Activated CD8-positive, alpha-beta memory T cell treated with anti-CD3 and anti-CD28 coated beads, Interleukin-2, amount 50 U/mL, for 48 hours (primary cell): ENCODE measurements around the gene ARMH3.
"Not testable (repeated sequence)": the region's sequence is repeated elsewhere in the genome, so short reads cannot be mapped to it uniquely, and the experiment has no call there.

Source experiments
- DNase-seq: peaks from one replicate; pipeline ENCODE4 v3.0.0-alpha.2; 2020

ARMH3 gene, protein sequence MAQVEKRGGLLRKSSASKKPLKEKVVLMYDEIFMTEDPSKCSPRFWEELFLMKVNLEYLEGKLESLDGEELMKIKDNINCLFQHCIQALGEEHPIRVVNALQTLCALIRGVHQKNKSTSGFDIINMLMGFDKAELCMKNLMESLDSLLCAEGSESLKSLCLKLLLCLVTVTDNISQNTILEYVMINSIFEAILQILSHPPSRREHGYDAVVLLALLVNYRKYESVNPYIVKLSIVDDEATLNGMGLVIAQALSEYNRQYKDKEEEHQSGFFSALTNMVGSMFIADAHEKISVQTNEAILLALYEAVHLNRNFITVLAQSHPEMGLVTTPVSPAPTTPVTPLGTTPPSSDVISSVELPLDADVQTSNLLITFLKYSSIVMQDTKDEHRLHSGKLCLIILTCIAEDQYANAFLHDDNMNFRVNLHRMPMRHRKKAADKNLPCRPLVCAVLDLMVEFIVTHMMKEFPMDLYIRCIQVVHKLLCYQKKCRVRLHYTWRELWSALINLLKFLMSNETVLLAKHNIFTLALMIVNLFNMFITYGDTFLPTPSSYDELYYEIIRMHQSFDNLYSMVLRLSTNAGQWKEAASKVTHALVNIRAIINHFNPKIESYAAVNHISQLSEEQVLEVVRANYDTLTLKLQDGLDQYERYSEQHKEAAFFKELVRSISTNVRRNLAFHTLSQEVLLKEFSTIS

GRCh38 chr10:102055647-102056419 is at the start of gene ARMH3:
TSS of gene ARMH3 (minus strand) at chr10:102056173. CDS start at chr10:102040114, 16,059 bp downstream.
- DNase-seq = peak; percentile 90

- no peak for DNase-seq
Measured at GRCh38 chr10:102102421-102102820, 46.4 kb upstream of the ARMH3 start.

DNA sequence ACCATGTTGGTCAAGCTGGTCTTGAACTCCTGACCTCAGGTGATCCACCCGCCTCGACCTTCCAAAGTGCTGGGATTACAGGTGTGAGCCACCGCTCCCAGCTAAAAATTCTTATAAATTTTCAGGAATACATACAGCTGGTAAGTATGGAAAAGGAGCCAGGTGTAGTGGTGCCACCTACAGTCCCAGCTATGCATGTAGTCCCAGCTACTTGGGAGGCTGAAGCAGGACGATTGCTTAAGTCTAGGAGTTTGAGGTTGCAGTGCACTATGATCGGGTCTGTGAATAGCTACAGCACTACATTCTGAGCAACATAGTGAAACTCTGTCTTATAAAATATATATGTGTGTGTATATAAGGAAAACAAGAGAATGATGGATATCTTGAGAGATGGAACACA is 45.2 kb upstream of the ARMH3 start:
- DNase-seq = no peak

- DNase-seq = no peak
Measured at GRCh38 chr10:102096449-102096848, 40.5 kb upstream of the ARMH3 start.

- no peak for DNase-seq
Measured at GRCh38 chr10:102090772-102091171, 34.8 kb upstream of the ARMH3 start.

DNA sequence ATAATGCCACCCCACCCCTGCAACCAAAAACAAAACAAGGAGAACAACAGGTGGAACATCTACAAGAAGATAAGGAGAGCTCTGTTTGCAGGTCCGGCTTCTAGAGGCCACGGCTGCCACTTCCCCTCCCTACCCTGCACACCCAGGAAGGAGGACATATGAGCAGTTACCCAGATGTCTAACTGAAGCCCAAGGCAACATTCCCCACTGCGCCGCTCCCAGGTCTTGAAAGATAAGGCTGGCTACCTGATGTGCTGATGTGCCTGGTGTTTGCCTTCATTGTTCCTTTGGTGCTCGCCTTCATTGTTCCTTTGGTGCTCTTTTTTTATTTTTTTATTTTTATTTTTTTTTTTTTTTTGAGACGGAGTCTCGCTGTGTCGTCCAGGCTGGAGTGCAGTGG is 30.2 kb upstream of the ARMH3 start:
- no peak for DNase-seq

DNA sequence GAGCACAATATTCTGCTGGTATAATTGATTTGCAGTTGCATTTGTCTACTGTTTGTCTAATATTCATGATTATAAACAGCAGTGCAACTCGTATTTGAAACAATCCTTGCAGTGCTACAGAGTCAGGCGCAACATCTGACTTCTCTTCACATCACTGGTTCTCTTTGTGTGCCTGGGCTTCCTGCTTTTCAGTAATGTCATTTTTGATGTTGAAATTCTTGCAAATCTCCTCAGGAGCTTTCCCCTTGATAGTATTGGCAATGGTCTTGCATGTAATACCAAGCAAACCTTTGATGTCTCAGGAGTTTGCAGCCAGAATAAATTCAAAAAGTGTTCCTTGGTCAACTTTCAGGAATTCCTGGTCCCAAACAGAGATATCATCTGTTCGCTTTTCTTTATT is 29.4 kb upstream of the ARMH3 start:
- DNase-seq = no peak

GRCh38 chr10:102083541-102083940 is 27.6 kb upstream of the ARMH3 start:
- no peak for DNase-seq

DNA sequence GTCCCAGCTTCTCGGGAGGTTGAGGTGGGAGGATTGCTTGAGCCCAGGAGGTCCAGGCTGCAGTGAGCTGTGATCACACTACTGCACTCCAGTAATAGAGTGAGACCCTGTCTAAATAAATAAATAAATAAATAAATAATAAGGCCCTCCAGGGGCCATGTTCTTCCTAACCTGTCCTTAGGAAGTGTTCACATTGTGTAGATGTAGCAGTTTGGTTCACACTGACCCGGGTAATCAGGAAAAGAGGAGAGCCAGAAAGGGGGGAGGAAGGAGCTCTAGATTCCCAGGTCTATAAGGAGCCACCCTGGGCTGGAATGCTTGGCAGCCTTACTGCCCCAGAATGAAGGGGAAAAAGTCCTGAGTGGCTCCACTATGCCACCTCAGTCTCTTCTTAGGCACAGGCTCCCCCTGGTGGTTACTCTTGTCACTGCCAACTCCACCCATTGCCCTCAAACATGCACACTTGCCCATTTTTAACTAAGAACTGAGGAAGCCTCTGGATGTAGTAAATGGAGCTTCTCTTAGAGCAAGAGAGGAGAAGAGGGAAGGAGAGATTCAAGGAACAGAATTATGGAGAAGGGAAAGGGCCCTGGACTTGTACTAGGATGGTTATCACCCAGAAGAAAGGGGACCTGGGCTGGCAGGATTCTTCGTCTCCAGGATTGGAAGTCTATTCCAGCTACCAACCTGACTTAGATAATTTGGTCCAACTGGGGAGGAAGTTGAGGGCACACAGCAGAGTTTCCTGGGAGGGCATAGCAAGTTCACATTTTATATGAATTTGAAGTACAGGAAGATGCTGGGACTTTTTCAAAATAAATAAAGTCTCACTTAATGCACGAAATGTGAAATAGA is 16.9 kb upstream of the ARMH3 start:
- peak; percentile 89 for DNase-seq

DNA sequence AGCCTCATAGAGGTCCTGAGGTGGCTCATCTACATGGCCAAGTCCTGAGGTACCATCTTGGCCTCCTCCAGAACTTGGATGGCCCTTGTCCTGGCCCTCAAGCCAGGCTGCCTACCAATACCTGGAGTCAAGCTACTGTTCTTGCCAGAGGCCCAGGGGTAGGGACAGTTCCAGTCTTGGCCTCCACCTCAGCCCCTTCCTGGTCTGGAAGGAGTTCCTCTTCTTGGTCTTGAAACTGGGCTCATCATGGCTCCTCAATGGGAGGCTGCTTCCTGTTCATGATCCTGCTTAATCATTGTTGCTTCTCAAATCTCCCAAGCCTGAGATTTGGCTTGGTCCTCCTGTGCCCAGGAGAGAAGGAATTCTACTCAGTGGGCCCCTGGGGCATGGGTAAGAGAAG is 13.1 kb upstream of the ARMH3 start:
- DNase-seq = no peak

- DNase-seq = no peak
Measured at GRCh38 chr10:102068216-102068615, 12.2 kb upstream of the ARMH3 start.

DNA sequence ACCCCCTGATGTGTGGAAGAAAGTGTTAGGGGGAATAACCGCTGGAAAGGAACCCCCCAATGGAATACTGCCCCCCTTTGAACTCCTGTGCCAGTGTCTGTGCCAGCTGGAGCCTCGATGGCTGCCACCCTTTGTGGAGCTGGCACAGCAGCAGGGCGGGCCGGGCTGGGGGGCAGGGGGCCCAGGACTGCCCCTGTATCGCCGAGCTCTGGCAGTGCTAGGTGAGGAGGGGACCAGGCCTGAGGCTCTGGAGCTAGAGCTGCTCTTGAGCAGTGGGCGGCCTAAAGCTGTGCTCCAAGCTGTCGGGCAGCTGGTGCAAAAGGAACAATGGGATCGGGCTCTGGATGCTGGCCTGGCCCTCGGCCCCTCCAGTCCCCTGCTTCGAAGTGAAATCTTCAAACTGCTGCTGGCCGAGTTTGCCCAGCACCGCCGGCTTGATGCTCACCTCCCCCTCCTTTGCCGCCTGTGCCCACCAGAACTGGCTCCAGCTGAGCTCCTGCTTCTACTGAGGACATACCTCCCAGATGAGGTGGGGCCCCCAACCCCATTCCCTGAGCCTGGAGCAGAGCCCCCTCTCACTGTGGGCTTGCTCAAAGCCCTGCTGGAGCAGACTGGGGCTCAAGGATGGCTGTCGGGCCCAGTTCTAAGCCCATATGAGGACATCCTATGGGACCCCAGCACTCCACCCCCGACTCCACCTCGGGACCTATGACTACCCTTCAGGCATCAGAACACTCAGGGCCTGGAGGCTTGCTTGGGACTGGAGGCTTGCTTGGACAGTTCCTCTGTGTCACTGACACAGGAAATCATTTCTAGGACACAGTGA is 11.3 kb upstream of the ARMH3 start:
- DNase-seq = no peak

DNA sequence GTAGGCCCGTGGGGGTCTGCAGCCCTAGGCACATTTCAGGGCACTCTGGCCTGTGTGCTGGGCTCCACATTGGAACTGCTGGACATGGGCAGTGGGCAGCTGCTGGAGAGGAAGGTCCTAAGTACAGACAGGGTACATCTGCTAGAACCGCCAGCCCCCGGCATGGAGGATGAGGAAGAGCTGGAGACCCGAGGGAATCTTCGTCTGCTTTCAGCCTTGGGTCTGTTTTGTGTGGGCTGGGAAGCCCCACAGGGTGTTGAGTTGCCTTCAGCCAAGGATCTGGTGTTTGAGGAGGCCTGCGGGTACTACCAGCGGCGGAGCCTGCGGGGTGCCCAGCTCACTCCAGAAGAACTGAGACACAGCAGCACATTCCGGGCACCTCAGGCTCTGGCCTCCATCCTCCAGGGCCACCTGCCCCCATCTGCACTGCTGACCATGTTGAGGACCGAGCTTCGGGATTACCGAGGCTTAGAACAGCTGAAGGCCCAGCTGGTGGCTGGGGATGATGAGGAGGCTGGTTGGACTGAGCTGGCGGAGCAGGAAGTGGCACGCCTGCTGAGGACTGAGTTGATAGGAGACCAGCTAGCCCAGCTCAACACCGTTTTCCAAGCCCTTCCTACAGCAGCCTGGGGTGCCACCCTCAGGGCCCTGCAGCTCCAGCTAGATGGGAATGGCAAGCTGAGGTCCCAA is 10.6 kb upstream of the ARMH3 start:
- DNase-seq = no peak

DNA sequence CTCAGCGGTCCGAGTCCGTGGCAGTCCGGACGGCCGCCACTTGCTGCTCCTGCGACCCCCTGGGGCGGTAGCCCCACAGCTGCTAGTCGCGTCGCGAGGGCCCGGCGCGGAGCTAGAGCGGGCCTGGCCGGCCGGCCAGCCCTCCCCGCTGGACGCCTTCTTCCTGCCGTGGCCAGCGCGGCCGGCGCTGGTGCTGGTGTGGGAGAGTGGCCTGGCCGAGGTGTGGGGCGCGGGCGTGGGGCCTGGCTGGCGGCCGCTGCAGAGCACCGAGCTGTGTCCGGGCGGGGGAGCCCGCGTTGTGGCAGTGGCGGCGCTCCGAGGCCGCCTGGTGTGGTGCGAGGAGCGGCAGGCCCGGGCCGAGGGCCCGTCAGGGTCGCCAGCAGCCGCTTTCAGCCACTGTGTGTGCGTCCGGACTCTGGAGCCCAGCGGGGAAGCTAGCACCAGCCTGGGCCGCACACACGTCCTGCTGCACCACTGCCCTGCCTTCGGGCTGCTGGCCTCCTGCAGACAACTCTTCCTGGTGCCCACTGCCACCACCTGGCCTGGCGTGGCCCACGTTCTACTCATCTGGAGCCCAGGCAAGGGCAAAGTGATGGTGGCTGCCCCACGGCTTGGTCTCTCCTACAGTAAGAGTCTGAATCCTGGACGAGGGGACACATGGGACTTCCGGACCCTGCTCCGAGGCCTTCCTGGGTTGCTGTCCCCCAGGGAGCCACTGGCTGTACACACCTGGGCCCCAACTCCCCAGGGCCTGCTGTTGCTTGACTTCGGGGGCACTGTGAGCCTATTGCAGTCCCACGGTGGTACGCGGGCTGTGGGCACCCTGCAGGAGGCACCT is 9.8 kb upstream of the ARMH3 start:
- peak; percentile 65 for DNase-seq

DNA sequence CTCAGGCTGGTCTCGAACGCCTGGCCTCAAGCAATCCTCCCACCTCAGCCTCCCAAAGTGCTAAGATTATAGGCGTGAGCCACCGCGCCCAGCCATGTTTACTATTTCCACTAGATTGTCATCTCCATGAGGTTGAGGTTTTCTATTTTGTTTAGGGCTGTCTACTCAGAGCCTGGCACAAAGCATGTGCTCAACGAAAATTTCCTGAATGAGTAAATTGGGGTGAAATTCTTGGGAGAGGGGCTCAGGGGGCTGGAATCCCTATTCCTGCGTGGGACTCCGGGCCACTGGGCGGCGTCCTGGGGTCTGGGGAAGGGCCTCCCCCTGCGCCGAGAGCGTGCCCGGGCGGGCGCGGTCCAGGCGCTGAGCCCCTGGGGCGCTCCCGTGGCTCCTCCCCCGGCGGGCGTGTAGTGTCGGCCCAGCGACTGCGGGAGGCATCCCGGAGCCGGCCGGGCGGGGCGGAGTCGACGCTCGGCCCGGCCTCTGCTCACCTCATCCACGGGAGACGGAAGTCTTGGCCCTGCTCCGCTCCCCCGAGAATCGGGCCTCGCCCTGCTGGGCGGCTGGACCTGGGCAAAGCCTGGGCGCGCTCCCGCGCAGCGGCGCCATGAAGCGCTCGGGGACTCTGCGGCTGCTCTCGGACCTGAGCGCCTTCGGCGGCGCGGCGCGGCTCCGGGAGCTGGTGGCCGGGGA is 9.0 kb upstream of the ARMH3 start, which contains the start of gene HPS6:
Gene HPS6 (plus strand): TSS at position 482 of the 693 bp plus-strand sequence. CDS start 126 bp downstream, at position 608.
- DNase-seq = peak; percentile 93

GRCh38 chr10:102064503-102064867 is 8.5 kb upstream of the ARMH3 start:
- no peak for DNase-seq

DNA sequence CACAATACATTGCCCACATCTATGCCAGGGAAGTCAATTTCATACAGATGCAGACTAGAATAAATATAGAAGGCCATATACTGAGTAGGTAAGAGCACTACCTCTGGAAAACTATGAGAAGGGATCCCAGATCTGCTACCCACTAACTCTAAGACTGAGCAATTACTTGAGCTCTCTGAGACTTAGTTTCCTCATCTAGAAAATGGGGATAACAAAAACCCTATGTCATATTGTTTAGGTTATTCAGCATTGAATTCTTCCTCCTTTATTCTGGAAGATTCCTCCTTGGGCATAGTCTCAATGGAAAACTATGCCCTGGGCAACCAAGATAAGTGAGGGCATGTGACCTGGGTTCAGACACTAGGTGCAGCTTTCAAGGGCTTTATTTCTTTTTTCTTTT is 4.0 kb upstream of the ARMH3 start:
- DNase-seq = no peak

- DNase-seq = not testable (repeated sequence)
Measured at GRCh38 chr10:102054881-102055646, 909 bp downstream of the ARMH3 start.

DNA sequence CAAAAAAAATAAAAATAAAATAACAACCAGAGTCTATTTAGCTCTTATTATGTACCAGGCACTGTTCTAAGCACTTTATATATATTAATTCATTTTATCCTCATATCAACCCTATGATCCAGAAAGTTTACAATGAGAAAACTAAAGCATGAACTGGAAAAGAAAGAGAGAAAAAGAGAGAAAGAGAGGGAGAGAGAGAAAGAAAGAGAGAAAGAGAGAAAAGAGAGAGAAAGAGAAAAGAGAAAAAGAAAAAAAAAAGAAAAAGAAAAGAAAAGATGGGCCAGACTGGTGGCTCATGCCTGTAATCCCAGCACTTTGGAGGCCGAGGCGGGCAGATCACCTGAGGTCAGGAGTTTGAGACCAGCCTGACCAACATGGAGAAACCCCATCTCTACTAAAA is 9.9 kb downstream of the ARMH3 start:
- DNase-seq = no peak
